Fibroblast of peridontal ligament (primary cell): Measurements from ENCODE around the gene PAH.
A peak's percentile ranks its signal among the peaks of the same experiment; 100 is the strongest.

Experiments
- DNase-seq: peaks from one replicate; pipeline ENCODE4 v3.0.0-alpha.2; 2010; ENCODE audit errors: extremely low read depth

Gene PAH

DNA sequence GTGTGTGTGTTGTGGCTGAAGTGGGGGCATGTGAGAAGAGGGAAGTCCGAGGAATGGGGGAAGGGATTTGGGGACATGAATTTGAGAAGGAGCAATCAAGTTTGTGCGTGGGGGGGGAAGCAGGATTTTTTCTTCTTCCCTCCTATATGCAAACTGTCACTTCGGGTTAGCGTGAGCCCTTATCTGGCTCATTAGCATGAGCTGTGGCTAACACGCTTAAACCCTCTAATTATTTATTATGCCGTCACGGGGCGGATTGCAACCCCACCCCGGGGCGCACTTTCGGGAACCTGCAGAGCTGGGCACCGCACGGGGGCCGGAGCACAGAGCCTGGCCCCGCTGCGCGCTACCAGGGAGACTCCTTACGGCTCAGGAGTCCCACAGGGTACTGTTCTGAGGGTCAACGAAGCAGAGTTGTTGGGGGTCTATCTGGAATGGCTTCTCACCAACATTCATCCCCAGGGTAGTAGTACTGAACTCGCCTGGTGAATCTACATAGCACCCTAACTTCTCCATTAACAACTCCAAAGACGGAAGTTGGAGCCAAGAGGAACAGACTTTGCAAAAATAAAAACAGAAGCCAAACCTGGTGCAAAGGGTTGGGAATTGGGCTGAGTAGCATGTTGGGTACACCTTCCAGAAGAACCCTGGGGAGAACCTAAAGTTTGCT, 34.0 kb upstream of the PAH start:
- DNase-seq = no peak

DNA sequence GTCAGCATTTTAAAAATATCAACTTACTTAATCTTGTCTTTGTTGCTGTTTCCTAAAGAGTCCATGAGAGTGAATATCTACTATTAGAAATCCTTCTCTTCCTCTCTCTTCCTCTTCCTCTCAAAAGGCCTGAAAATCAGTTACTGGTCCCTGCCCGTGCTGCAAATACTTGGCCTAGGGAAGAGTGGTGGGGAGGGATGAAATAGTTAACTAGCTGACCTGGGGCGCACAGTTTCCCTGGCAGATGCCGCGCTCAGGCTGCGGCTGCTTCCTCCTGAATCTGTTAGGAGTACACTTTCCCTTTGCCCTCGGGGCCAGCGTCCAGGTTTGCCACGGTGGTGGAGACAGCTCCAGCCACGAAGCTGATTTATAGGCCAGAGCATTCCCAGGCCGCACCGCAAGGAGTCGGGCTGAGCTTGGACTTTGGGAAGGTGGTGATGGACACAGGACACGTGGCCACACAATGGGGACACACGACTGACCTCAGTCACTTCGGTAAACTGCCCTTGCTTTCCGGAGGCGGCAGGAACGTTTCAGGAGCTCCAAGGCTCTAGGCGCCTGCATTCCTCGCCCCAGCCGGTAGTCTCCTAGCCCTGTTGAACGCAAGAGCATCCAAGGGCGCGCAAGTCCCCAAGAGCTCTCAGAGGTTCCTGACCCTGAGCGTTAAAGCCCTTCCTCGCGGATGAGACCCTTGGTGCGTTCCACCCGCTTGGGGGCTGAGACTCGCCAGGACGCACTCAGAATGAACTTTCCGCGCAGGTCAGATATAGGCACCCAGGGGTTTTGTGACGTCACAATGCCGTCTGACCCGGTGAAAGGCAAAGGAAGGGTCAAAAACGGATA, 33.3 kb upstream of the PAH start:
- DNase-seq = no peak

DNA sequence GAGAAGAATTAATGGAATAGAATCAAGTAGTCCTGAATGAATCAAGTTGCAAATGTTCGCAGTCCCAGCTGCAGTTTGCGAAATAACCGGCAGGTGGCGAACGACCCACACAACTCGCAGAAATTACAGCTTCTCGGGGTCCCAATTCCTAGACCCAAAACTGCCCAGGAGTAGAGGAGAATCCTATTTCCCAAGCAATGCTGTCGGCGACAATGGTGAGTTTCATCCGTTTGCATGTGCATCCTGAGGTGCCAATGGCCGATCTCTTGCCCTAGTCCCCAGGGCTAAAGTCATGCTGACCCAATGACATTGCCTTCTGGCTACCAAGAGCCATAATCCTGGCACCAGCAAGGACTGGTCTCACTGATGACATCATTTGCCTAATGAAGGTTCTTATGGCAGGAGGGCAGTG, 31.9 kb upstream of the PAH start:
- DNase-seq = peak; percentile 44

DNA sequence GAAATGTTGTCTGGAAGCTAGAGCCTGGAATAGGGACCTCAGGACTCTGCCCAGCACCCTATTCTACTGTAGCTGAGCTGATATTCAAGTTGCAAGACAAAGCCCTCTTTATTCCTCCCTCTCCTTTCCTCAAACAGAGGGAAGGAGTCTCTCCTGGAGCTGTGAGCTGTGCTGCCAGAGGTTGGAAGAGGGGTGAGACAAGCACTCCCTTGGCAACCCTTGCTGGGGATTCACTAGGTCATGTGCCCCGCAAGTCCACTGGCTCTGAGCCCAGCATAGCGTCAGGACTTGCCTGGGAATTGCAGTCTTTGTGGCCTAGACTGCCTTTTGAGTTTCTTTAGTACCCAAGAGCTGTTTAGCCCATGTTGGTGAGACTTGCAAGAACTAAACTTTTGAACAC, 29.0 kb upstream of the PAH start:
- DNase-seq = no peak

DNA sequence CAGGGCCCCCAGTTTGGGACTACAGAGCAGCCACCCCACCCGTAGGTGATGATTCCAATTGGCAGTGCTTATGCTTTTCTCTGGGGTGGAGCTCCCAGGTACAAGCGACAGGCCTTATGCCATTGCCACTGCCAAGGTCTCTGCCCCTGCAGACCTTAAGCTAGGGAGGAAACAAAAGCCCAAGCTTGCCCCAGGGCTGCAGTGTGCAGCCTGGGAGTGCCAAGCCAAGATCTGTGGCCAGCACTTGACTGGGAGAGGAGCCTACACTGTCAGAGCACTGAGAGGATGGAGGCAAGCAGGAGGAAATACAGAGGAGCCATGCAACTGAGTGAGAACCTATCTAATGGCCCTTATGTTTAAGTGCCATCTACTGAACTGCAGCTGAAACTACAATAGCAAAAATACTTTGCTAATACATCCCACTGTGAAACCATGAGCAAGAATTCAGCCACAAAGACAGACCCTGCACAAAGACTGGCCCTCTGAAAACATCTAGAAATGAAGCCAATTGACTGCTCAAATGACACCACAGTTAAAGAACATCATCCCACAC, 22.7 kb upstream of the PAH start:
- no peak for DNase-seq

DNA sequence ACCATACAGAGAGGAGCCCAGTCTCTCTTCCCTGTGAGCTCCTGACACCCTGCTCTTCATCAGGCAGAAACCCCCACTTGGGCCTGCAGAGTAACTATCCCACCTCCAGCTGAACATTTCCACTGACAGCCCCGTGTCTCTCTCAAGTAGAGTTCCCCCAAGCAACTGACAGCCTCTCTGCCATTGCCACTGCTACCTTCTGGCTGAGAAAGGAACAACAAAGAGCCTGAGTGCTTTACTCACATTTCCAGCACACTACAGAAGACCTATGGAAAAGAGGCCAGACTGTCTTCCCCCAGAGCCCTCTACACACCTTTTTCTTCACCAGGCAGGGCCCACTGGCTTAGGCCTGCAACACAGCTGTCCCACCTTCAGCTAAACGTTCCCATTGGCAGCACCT, 22.0 kb upstream of the PAH start:
- no peak for DNase-seq

DNA sequence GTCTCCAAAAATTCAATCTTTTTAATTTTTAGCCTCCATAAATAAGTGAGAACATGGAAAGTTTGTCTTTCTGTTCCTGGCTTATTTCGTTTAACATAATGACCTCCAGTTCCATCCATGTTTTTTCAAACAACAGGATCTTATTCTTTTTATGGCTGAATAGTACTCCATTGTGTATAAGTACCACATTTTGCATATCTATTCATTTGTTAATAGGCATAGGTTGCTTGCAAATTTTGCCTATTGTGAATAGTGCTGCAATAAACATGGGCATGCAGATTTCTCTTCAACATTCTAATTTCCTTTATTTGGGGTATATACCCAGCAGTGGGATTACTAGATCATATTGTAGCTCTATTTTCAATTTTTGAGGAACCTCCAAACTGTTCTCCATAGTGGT, 16.1 kb upstream of the PAH start:
- DNase-seq = no peak

DNA sequence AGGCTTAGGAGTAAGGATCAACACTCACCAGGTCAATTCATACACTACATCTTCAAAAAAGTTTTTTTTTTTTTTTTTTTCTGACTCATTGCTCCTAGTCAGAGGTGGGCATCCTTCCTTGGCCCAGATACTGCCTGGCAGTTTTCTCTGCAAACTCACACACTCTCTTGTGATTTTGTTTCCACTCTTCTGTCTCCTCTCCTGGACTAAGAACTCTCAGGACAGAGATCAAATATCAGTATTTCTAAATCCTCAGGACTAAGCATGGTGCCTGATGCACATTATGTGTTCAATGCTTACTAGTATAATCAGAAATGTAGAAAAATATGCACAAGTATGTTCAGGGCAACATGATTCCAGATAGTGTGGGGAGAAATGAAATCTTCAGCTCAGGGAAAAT, 10.2 kb upstream of the PAH start:
- no peak for DNase-seq

DNA sequence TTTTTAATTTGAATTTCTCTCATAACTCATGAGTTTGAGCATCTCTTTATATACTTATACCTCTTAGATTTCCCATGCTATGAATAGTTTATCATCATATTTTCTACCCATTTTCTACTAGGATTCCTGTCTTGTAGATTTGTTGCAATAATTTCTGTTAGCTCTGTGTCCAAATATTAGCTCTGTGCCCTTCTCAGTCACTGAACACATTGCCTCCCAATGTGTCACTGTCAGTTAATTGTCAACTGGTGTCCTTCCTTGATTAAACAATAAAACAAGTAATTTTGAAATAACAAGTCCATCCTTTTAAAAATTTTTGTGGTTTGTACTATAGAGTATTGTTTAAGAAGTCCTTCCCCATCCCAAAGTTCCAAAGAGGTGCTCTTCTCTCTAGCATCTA, 4.2 kb upstream of the PAH start:
- DNase-seq = no peak

DNA sequence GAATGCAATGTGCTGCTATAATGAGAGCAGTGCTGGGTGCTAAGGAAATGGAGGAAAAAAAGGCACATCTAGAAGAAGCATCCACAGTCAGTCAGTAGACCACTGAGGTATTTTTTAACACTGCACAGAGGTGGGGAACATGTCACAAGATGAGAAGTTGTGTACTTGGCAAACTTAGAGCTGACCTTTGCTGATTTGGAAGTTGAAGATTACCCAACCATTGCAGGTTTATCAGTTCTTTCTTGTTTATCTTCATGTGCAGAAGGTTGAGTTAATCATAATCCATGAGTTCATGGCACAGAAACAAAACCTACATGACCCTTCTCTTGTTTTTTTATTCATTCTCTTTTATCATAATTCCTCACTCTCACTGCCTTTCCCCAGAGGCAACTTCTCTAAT, 3.2 kb upstream of the PAH start:
- no peak for DNase-seq

DNA sequence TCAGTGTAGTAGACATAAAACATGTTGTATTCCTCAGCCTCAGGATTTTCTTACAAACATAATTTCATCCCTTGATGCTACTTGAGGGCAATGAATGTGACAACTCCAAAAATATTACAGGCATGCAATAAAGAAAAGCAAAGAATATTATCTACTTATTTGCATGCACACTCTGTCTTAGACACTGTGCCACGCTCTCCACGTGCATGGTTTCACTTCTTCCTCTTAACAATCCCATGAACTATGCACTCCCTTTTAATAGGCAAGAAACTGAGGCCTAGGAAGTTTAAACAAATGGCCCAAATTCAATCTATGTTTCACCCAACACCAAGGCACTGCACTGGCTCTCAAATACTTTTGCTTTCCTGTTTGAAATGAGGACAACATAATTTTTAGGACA, 1.8 kb upstream of the PAH start:
- no peak for DNase-seq

DNA sequence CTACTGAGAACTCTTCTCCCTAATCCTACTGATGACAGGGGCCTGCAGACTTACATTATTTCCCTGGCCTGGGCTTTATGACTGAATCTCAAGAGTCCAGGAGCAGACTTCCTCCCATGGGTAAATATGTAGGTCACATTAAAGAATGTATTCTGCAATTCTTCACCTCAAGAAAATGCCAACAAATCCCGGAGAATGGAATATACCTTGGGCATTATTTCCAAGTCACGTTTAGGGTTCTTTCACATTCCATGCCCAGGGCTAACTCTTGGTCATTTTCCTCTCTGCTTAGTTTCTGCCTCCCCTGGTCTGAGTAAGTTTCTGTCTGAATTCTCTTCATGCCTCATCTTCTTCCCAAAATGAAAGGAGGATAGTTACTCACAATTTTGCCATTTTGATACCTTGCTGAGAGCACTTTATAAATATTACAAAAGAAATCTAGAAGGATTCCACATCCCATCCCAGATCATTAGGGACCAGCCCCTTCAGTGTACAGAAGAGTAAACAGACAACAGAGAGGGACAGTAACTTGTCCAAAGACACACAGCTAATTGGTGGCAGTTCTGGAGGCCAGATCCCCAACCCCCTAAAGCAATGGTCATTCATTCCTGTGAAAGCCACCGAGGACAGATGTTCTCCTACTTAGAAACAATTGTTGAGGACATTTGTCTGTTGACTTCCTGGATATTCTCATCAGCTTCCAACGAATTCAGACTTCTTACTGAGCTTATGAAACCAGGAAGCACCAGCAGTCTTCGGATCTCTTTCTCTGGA, 605 bp downstream of the PAH start:
- no peak for DNase-seq

DNA sequence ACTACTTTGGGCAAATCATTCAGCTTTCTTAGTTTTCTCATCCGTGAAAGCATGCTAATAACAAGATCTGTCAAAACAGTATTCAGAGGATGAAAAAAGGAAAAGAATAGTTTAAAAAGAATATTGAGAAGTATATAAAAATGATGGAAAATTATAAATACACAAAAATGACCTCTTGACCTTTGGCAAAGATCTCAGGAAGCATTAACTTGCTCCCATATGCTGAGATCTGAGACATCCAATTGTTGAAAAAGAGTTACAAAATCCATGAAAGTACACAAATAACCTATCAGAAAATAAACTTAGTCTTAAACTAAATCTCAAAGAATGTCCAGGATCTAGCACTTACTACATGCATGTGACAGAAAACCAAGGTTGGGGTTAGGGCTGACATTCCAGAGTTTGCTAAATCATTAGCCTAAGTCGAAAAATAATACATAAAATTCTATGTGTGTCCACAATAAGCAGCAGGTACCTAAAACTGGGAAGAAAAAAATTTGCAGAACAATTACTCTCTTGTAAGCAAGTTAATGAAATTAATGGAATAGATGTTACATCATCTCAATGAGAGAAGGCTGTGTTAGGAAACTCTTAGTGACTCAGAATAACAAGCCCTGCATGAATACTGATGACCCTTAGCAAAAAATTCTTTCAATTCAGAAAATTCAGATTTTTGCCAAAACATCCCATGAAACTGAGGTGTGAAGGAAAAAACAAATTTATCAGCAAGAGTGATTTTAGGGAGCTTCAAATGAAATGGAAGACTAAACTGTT, 3.4 kb downstream of the PAH start:
- DNase-seq = no peak

DNA sequence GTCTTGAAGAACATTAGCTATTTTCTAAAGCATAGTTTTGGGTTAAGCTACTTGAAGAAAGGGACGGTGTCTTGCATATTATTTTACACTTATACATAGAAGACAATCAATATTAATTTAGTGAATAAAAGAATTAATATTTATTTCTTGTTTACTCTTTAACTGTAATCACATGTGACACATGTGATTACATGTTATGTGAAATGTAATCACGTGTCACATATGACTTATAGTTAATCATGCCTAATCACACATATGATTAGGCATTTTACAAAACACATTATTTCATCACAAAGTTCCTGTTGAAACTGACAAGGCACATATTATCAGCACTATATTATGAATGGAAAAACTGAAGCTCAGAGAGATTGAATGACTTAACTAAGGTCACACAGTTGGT, 4.8 kb downstream of the PAH start:
- DNase-seq = no peak

DNA sequence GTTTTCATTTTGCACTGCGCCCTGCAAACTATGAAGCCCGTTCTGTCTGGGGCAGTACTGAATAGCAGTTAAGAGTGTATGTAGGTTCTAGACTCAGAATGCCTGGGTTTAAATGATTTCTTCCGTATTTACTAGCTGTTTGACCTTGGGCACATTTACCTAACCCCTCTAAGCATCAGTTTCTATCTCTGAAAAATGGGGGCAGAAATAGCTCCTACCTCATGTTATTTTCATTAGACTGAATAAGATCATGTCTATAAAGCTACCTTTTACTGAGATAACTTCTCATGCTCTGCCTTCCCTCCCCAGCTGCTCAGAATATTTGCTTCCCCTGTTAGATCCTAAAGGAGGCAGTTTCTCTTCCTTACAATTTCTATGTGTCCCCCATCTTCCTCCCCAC, 5.7 kb downstream of the PAH start:
- no peak for DNase-seq

DNA sequence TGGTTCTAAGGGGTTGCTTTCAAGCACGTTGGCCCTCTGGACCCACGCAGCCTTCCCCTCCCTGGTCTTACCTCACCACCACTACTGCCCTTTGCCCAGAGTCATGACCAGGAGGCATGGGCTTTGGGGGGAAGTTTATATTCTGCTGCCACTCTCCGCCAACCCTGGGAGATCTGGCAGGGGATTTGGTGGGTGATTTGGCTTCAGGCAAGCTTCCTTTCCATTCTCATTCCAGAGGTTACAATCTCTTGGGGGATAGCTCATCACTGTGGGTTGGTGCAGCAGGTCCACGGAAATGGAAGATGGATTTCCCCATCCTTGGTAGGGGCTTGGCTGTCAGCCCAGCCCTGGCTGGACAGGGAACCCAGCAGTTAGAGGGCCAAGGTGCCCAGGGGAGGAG, 6.3 kb downstream of the PAH start:
- no peak for DNase-seq

DNA sequence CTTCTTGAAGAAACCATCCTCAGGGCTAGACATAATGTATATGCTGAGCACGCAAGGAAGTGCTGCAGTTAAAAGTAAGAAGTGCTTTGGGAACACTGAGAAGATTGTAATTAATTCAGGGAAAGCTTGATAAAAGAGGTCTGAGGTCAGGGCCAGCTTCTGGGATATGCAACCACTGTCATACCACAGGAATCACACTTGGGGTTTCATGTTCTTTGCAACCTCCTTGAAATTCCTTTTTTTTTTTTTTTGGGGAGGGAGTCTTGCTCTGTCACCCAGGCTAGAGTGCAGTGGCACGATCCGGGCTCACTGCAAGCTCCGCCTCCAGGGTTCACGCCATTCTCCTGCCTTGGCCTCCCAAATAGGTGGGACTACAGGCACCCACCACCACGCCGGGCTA, 6.9 kb downstream of the PAH start:
- DNase-seq = no peak

DNA sequence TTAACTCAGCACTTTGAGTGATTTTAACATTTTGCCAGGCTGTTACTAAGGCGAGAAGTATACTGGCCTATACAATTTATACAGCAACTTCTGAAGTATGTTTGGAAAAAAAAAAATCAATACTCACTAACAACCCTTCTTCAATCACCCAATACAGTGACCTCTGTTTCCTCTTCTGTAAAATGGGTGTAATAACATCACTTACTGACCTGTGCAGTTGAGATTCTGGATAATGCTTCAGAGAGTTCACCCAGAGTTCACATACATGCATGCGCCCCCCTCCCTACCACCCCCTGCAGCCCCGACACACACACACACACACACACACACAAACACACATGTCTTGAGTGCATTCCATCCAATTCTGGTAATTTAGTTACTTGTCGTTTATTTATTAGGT, 9.1 kb downstream of the PAH start:
- no peak for DNase-seq

DNA sequence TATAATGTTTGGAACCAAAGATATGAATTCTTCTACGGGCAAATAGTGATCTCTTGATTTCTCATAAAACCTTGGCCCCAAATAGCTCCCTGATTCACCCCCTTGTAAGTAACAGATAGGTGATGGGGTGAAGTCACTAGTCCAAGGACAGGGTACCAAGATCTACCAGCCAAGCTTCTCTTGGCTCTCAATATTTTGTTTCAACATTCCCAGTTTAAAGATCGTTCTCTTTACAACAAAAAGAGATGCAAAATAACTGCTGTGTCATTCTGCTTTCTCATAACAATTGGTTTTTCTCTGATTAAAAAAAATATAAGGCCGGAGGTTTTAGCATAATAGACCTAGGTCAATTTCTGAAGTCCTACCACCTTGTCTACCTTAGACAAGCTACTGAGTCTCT, 11.8 kb downstream of the PAH start:
- no peak for DNase-seq

DNA sequence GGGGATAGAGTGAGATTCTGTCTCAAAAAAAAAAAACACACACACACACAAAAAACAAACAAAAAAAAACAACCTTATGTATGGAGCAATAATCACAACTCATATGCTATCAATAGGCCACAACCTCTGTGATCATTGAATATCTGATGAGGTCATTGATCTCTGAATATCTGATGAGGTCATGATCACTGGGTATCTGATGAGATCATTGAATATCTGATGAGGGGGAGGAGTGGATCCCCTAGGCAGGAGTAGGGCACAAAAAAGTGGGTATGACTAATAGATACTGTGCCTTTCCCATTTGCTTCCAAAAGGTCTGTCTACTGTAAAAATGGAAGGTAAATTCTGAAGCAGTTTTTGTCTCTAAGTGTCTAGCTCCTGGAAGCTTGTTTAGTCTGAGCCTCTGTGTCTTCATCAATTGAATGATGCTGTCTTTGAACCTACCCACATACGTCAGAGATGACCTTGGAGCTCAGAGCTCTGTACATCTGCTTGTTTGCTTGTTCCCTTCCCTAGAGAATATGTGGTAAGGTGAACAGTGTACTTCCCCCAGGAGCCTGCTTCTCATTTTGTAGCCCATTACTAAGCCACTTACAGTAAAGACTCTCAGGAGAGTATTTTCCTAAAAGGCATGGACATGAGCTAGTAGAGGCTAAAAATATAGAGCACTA, 13.6 kb downstream of the PAH start:
- DNase-seq = no peak

DNA sequence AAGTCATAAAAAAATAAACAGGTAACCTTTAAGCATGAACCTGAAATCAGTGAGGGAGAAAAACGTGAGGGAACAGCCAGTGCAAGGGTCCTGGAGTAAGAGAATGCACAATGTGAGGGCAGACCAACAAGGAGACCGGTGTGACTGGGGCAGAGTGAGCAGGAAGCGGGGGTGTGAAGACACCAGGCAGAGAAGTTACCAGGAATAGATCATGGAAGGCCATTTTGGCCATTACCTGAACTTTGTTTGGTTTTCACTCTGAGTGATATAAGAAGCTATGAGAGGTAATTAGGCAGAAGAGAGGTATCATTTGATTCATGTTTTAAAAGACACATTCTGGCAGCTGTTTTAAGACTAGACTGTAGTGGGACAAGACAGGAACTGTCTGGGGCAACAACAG, 15.0 kb downstream of the PAH start:
- DNase-seq = no peak
